Natural killer cell (primary cell): ENCODE data around the gene DIP2C. TPM values are rescaled to one million over a fixed set of nuclear protein-coding genes. Genes with fewer than 3 reads are reported as not detected.

Source experiments
- ATAC-seq, 3 donors: fragments of 150-1000 bp in 2 of 3; fragments of 200-7000 bp in 1 of 3; cut with Tn5 transposase; 1 replicate in 1 of 3; 2 replicates in 2 of 3; pipeline ENCODE4 v1.10.0; 2021; ENCODE audit warnings: mild to moderate bottlenecking in 2 of 3, moderate library complexity in 2 of 3
- DNase-seq, 2 donors: peaks; one replicate each; pipeline versions ENCODE4 v3.0.0 to v3.0.0-alpha.2; 2013 to 2021; ENCODE audit warnings: mixed read lengths in 1 of 2
- H3K27ac ChIP-seq: one replicate; pipeline ENCODE4 v1.5.1; 2013; ENCODE audit warnings: mild to moderate bottlenecking, low read length
- H3K27me3 ChIP-seq: one replicate; pipeline ENCODE4 v1.6.1; 2013; ENCODE audit warnings: low read length; ENCODE audit not compliant: control insufficient read depth, insufficient read depth
- H3K36me3 ChIP-seq: one replicate; pipeline ENCODE4 v1.6.1; 2013; ENCODE audit warnings: low read length; ENCODE audit not compliant: control insufficient read depth, insufficient read depth
- H3K4me1 ChIP-seq: one replicate; pipeline ENCODE4 v1.6.1; 2013; ENCODE audit warnings: low read length; ENCODE audit not compliant: control insufficient read depth, insufficient read depth
- H3K4me3 ChIP-seq: one replicate; pipeline ENCODE4 v1.5.1; 2013; ENCODE audit warnings: low read length
- H3K9me3 ChIP-seq: one replicate; pipeline ENCODE4 v1.6.1; 2013; ENCODE audit warnings: low read length; ENCODE audit not compliant: control insufficient read depth, insufficient read depth
- H3K27ac Mint-ChIP-seq, 2 donors: one replicate each; pipeline ENCODE4 v1.8.0; 2022; ENCODE audit warnings: mild to moderate bottlenecking in 2 of 2, mixed read lengths in 2 of 2, moderate library complexity in 1 of 2
- H3K27me3 Mint-ChIP-seq, 2 donors: one replicate each; pipeline ENCODE4 v1.8.0; 2022; ENCODE audit warnings: low read depth in 2 of 2, mixed read lengths in 2 of 2
- H3K36me3 Mint-ChIP-seq: one replicate; pipeline ENCODE4 v1.8.0; 2022; ENCODE audit warnings: mixed read lengths
- H3K4me1 Mint-ChIP-seq, 2 donors: one replicate each; pipeline ENCODE4 v1.8.0; 2022; ENCODE audit warnings: mixed read lengths in 2 of 2
- H3K4me3 Mint-ChIP-seq: one replicate; pipeline ENCODE4 v1.8.0; 2022; ENCODE audit warnings: mild to moderate bottlenecking, moderate library complexity, mixed read lengths
- H3K9me3 Mint-ChIP-seq, 2 donors: one replicate each; pipeline ENCODE4 v1.8.0; 2022; ENCODE audit warnings: mixed read lengths in 2 of 2
- CTCF ChIP-seq: fragments of 200-600 bp; IDR thresholded peaks from one replicate; pipeline ENCODE4 v1.8.0; 2022; ENCODE audit warnings: antibody characterized with exemption
- WGBS: methylation state at CpG from one replicate; pipeline ENCODE4 v1.1.7; 2013; ENCODE audit warnings: missing lambda C conversion rate; ENCODE audit not compliant: insufficient coverage; 5-methylcytosine and 5-hydroxymethylcytosine counted together
- intact Hi-C: fragments of 100-400 bp; cut with micrococcal nuclease; formaldehyde crosslinking; loops from one replicate; pipeline ENCODE4 v1.14.2; 2022
- total RNA-seq, 4 donors: library from RNA; stranded (reverse); fragments of 120-200 nt in 1 of 4; gene quantifications; one replicate each; pipeline versions ENCODE4 v1.2.3 to v1.2.4, GENCODE V29; 2013 to 2022

DIP2C gene
- total RNA-seq, 3 donors from 2014 or later (not counting 1 experiment from before 2014, with no cell fraction given): 1.5 to 5.8 (median 3.8) TPM

- no peak for ATAC-seq
- H3K9me3 ChIP-seq: no peaks in the 10 kb centered on the region
- Mint-ChIP-seq H3K4me3 (no peak overlapping the region), H3K9me3 (no peaks in the 10 kb centered on the region), H3K27me3 (peaks cover 32 to 33% of the 10 kb centered on the region in 2 donors), H3K4me1 (peaks cover 12 to 22% of the 10 kb centered on the region in 2 donors), H3K36me3 (no peaks in the 10 kb centered on the region), H3K27ac (no peak overlapping the region)
- intact Hi-C loops: no loop called here
- H3K27ac ChIP-seq: no peak overlapping the region
- H3K4me3 ChIP-seq: no peak overlapping the region
- no peak for DNase-seq
- H3K27me3 ChIP-seq: peaks cover 2% of the 10 kb centered on the region
- H3K36me3 ChIP-seq: no peaks in the 10 kb centered on the region
- no peak for TF ChIP-seq CTCF
- 72% methylated on average over 4 of the region's 4 CpGs for WGBS
- H3K4me1 ChIP-seq: peaks cover 8% of the 10 kb centered on the region
Observed at GRCh38 chr10:499991-500390, 189.5 kb downstream of the DIP2C start.

- intact Hi-C loops: no loop called here
- H3K27me3 Mint-ChIP-seq: peaks cover 30 to 37% of the 10 kb centered on the region in 2 donors
- H3K36me3 Mint-ChIP-seq: no peaks in the 10 kb centered on the region
- no peaks in the 10 kb centered on the region for H3K9me3 Mint-ChIP-seq
- H3K9me3 ChIP-seq: no peaks in the 10 kb centered on the region
- TF ChIP-seq CTCF: no peak
- peaks cover 2% of the 10 kb centered on the region for H3K27me3 ChIP-seq
- WGBS: 55% methylated on average over 15 of the region's 15 CpGs
- ATAC-seq (peak in 2 of 3 donors; percentile 60 to 85), DNase-seq (no peak)
- H3K27ac ChIP-seq: no peak overlapping the region
- H3K4me1 ChIP-seq: peaks cover 8% of the 10 kb centered on the region
- no peaks in the 10 kb centered on the region for H3K36me3 ChIP-seq
- H3K27ac Mint-ChIP-seq: peak overlapping the region in 1 of 2 donors; percentile 12
- no peak overlapping the region for H3K4me3 Mint-ChIP-seq
- H3K4me1 Mint-ChIP-seq: peaks cover 12 to 22% of the 10 kb centered on the region in 2 donors
- no peak overlapping the region for H3K4me3 ChIP-seq
Observed at GRCh38 chr10:498760-499435, 190.6 kb downstream of the DIP2C start.

- Mint-ChIP-seq H3K9me3 (no peaks in the 10 kb centered on the region), H3K4me3 (no peak overlapping the region)
- intact Hi-C loops: no loop called here
Observed at GRCh38 chr10:497898-498451, 191.5 kb downstream of the DIP2C start.

More at GRCh38 chr10:497898-498451, 191.5 kb downstream of the DIP2C start:
- Mint-ChIP-seq H3K27me3 (peaks cover 23 to 36% of the 10 kb centered on the region in 2 donors), H3K36me3 (no peaks in the 10 kb centered on the region), H3K27ac (no peak overlapping the region), H3K4me1 (peaks cover 12 to 22% of the 10 kb centered on the region in 2 donors)
- peaks cover 8% of the 10 kb centered on the region for H3K4me1 ChIP-seq
- DNase-seq (no peak), ATAC-seq (no peak)
- H3K9me3 ChIP-seq: no peaks in the 10 kb centered on the region
- 83% methylated on average over 5 of the region's 6 CpGs for WGBS
- no peak for TF ChIP-seq CTCF
- H3K27ac ChIP-seq: no peak overlapping the region
- H3K36me3 ChIP-seq: no peaks in the 10 kb centered on the region
- no peak overlapping the region for H3K4me3 ChIP-seq
- H3K27me3 ChIP-seq: no peaks in the 10 kb centered on the region
